ENCODE measurements around the gene BIN1.

Gene BIN1

DNA sequence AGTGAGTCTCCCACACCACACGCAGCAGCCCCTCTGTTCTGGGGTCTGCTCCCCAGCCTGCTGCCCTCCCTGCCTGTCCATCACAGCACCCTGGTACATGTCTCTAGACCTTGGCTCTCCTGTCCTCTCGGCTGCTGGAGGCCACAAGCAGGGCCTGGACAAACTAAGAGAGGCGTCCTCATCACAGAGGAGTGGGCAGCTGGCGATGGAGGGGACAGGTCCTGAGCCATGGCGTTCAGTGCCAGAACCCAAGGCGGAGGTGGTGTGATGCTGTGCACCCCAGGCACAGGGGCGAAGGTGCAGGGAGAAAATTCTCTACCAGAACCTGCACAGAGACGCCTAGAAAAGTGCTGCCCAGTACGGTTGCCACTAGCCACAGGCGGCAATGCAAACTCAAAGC lies 47.4 kb downstream of the BIN1 start:
- in situ Hi-C loops (cut with MboI; ENCODE audit: low pct_unique_long_range_greater_than_20kb, low sequenced_read_pairs, unreplicated experiment), result no loop called here
- no peak for DNase-seq (ENCODE audit: low spot score)
- TF ChIP-seq CTCF (IDR thresholded peaks at IDR 0.05; ENCODE audit: extremely low read depth, insufficient read depth, missing control alignments), result no peak

GRCh38 chr2:127058954-127059252 lies 48.1 kb downstream of the BIN1 start:
- in situ Hi-C loops (cut with MboI; ENCODE audit: low pct_unique_long_range_greater_than_20kb, low sequenced_read_pairs, unreplicated experiment), result no loop called here
- no peak for TF ChIP-seq CTCF (IDR thresholded peaks at IDR 0.05; ENCODE audit: extremely low read depth, insufficient read depth, missing control alignments)
- DNase-seq (ENCODE audit: low spot score), result no peak

DNA sequence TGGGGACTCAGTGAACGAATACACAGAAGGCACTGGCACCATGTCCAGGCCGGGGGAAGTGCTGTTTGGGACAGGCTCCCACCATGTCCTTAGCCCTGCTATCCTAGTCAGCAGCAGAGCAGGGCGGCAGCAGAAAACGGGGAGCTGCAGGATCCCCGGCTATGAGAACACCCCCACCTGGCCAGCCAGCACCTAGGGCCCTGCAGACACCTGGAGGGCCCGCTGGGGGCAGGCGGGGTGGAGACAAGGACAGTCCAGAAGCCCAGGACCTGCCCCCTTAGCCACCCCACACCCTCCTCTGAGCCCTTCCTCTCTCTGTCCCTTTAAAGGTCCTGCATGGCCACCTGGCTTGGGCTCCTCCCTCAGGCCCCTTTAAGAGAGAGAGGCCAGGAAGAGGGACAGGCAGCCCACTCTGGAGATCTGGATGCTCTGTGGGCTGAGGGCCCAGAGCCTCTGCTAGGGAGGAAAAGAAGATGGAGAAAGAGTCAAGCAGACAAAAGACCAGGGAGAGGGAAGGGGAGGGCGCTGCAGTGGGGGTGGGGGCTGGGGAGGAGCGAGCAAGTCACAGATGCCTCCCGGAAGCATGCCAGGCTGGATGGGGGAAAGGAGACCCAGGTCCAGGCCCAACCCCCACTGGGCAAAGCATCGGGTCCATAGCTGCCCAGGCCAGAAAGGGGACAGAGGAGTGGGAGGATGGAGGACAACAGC lies 48.6 kb downstream of the BIN1 start:
- in situ Hi-C loops (cut with MboI; ENCODE audit: low pct_unique_long_range_greater_than_20kb, low sequenced_read_pairs, unreplicated experiment), result no loop called here
- no peak for TF ChIP-seq CTCF (IDR thresholded peaks at IDR 0.05; ENCODE audit: extremely low read depth, insufficient read depth, missing control alignments)
- no peak for DNase-seq (ENCODE audit: low spot score)

- in situ Hi-C loops (cut with MboI; ENCODE audit: low pct_unique_long_range_greater_than_20kb, low sequenced_read_pairs, unreplicated experiment), result no loop called here
- no peak for DNase-seq (ENCODE audit: low spot score)
- no peak for TF ChIP-seq CTCF (IDR thresholded peaks at IDR 0.05; ENCODE audit: extremely low read depth, insufficient read depth, missing control alignments)
These were observed 49.3 kb downstream of the BIN1 start for GRCh38 chr2:127057371-127058245.

DNA sequence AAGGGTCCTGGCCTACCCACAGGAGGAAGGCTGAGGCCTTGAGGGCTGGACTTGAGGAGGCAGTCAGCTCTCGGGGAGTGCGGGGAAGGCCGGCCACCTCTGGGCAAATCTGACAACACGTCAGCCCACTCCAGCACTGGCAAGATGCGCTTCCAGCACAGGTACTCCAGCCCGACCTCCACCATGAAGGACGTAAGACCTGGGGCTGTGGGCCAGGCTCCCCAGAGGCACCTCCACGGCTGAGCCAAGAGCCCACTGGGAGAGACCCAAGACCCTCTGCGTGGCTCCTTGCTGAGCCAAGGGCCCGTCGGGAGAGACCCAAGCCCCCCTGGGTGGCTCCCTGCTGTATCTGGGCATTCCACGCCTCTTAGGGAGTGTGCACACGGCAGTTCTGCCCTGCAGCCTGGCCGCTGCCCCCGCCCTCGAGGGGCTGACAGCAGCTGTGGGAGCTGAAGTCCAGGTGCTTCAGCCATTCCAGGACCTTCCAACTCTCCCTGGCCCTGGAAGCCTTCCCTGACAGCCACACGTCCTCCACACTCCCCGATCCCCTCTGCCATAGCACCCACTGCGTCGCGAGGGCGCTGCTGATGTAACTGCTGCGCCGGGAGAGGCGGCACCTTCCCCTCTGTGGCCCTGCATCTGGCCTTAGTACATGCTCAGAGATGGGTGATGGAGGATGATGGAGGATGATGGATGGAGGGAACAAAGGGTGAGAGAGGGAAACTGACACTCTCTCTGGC lies 50.2 kb downstream of the BIN1 start:
- in situ Hi-C loops (cut with MboI; ENCODE audit: low pct_unique_long_range_greater_than_20kb, low sequenced_read_pairs, unreplicated experiment), result no loop called here
- DNase-seq (ENCODE audit: low spot score), result no peak
- no peak for TF ChIP-seq CTCF (IDR thresholded peaks at IDR 0.05; ENCODE audit: extremely low read depth, insufficient read depth, missing control alignments)

GRCh38 chr2:127056086-127056485 lies 50.9 kb downstream of the BIN1 start:
- TF ChIP-seq CTCF (IDR thresholded peaks at IDR 0.05; ENCODE audit: extremely low read depth, insufficient read depth, missing control alignments), result no peak
- in situ Hi-C loops (cut with MboI; ENCODE audit: low pct_unique_long_range_greater_than_20kb, low sequenced_read_pairs, unreplicated experiment), result no loop called here
- DNase-seq (ENCODE audit: low spot score), result no peak
